ENCODE measurements around the gene MCEMP1. TPM values are rescaled to one million over a fixed set of nuclear protein-coding genes. Genes with fewer than 3 reads are reported as not detected.

Gene MCEMP1
- total and polyA plus RNA-seq, 2 of the 13 experiments (the other 11 are each of a cell fraction or from before 2014, with no cell fraction given) = not detected

GRCh38 chr19:7680606-7681339 is 3.9 kb downstream of the MCEMP1 start, which contains the start of gene TRAPPC5:
Gene TRAPPC5, plus strand, starts transcription at chr19:7680833. Its CDS starts 1,421 bp downstream, at chr19:7682254.
- peak; percentile 52 for DNase-seq (ENCODE audit: low spot score)
- 0% methylated on average over 5 of the region's 79 CpGs for WGBS (ENCODE audit: low lambda C conversion rate)
- peak within 1 kb of the TSS; percentile 92 for H3K4me2 ChIP-seq (ENCODE audit: low read depth, low read length)
- peaks cover 3 to 18% of the 10 kb centered on the region in 2 experiments; a peak in 2 of 5 replicates for H3K27me3 ChIP-seq (ENCODE audit: control insufficient read depth in 1 of 2, insufficient read depth in 2 of 2, low read length in 2 of 2)
- H3K79me2 ChIP-seq (ENCODE audit: insufficient read depth, low read length) = peaks cover 5% of the 10 kb centered on the region
- H3K9me3 ChIP-seq (ENCODE audit: low read length) = no peaks in the 10 kb centered on the region
- in situ Hi-C loops (cut with HindIII; ENCODE audit: extremely low pct_ligation_motif_present, low pct_unique_long_range_greater_than_20kb) (loop anchor here (5.0 to 10.0 kb wide), 2 partner anchors 114 to 118 kb away; no protein-coding TSS in a partner anchor), intact Hi-C loops (cut with micrococcal nuclease; ENCODE audit: unreplicated experiment) (loop anchor here (1.0 to 2.0 kb wide), 2 partner anchors 28 to 118 kb away; no protein-coding TSS in a partner anchor)
- BruUV-seq (replicated peaks) = no TSS peak
- peaks cover 36% of the 10 kb centered on the region for H3K4me1 ChIP-seq (ENCODE audit: insufficient read depth, low read length)
- H3K36me3 ChIP-seq (replicated peaks in 1 of 2; ENCODE audit: control insufficient read depth in 1 of 2, insufficient read depth in 2 of 2, low read length in 2 of 2) = 0 out of 5 replicates have a peak, but pooled peaks cover 0 to 2% of the 10 kb centered on the region in 2 experiments
- ChIA-PET POLR2A (interaction anchor here (0.7 to 1.2 kb wide), 2 partner anchors 43 to 112 kb away, joined by 4 read pairs; no protein-coding TSS in a partner anchor), CTCF (ENCODE audit: low intra/inter-chr PET ratio, low total read pairs) (interaction anchor here (2.8 to 3.1 kb wide), 2 partner anchors 29 to 112 kb away, joined by 13 to 34 read pairs; no protein-coding TSS in a partner anchor)
- H3K9ac ChIP-seq (ENCODE audit: insufficient read depth, low read depth, low read length) = peak within 1 kb of the TSS; percentile 88
- H3K27ac ChIP-seq (ENCODE audit: extremely low read length, insufficient read depth, low read length) = peak within 1 kb of the TSS; percentile 57
- FAIRE-seq = no peak
- H3K4me3 ChIP-seq (replicated peaks in 1 of 3; ENCODE audit: insufficient read depth in 1 of 3, low read depth in 2 of 3, low read length in 3 of 3) = peak within 1 kb of the TSS; percentile 85 to 99 (median 97)
- peak; percentile 76 for ATAC-seq
- no peak within 1 kb of the TSS for H2AFZ ChIP-seq (ENCODE audit: low read length)
- no peaks in the 10 kb centered on the region for H4K20me1 ChIP-seq (ENCODE audit: insufficient read depth, low read length)
- TF ChIP-seq HNF4G (IDR thresholded peaks at IDR 0.05; ENCODE audit: borderline replicate concordance, low read depth, low read length) (no peak), HNF4G (CRISPR knock-in tag; IDR thresholded peaks at IDR 0.05; ENCODE audit: borderline replicate concordance, low read depth) (peak; percentile 61; the same call in 1 of the 2 replicates), ZNF740 (CRISPR knock-in tag; IDR thresholded peaks at IDR 0.05) (no peak), ATF6 (CRISPR knock-in tag; conservative IDR thresholded peaks at IDR 0.05) (no peak), SNAPC2 (CRISPR knock-in tag; IDR thresholded peaks at IDR 0.05) (no peak), PHF8 (CRISPR knock-in tag; IDR thresholded peaks at IDR 0.05) (peak; percentile 92), ATAD3A (CRISPR knock-in tag; IDR thresholded peaks at IDR 0.05) (no peak), MAF1 (CRISPR knock-in tag; IDR thresholded peaks at IDR 0.05; ENCODE audit: borderline replicate concordance) (no peak), MEF2D (CRISPR knock-in tag; IDR thresholded peaks at IDR 0.05) (no peak), ZNF124 (CRISPR knock-in tag; IDR thresholded peaks at IDR 0.05) (no peak), ZBTB21 (CRISPR knock-in tag; IDR thresholded peaks at IDR 0.05) (no peak), KLF9 (CRISPR knock-in tag; IDR thresholded peaks at IDR 0.05; ENCODE audit: low read depth) (no peak), IRF2 (CRISPR knock-in tag; IDR thresholded peaks at IDR 0.05) (no peak), ZNF512 (CRISPR knock-in tag; IDR thresholded peaks at IDR 0.05) (no peak), IRF9 (CRISPR knock-in tag; IDR thresholded peaks at IDR 0.05; ENCODE audit: borderline replicate concordance) (peak; percentile 77; the same call in 1 of the 2 replicates), IKZF1 (IDR thresholded peaks at IDR 0.05) (no peak), ZNF503 (CRISPR knock-in tag; IDR thresholded peaks at IDR 0.05) (no peak)

Data from HepG2 (cell line).